Endothelial cell of umbilical vein (primary cell): ENCODE measurements around the gene GANAB. TPM values are rescaled to one million over a fixed set of nuclear protein-coding genes. Genes with fewer than 3 reads are reported as not detected.

Experiments
- BruUV-seq: library from RNA; stranded (reverse); fragments of 400-500 nt; replicated peaks from 2 replicates; lab custom pipeline; 2021; lab: Mats Ljungman, UMichigan
- CTCF ChIA-PET: fragments of 300-600, 350-600 bp; sonication (Branson Sonifier 250); formaldehyde crosslinking; loops from one replicate; lab custom pipeline; 2021; ENCODE audit warnings: antibody characterized with exemption, inconsistent platforms; lab: Charles Lee
- POLR2A ChIA-PET: fragments of 300-600, 350-600 bp; sonication (Branson Sonifier 250); formaldehyde crosslinking; loops from one replicate; lab custom pipeline; 2021; ENCODE audit warnings: antibody characterized with exemption, inconsistent platforms; lab: Charles Lee
- DNase-seq: peaks from one replicate; pipeline ENCODE4 v3.0.0-alpha.2; 2011; ENCODE audit warnings: low read depth, low spot score
- FAIRE-seq: peaks from 2 replicates; lab custom pipeline; 2011; peaks lifted over from hg19 to GRCh38; lab: Jason Lieb, UNC
- H2AFZ ChIP-seq: 2 replicates; pipeline ENCODE4 v1.6.0; 2012; ENCODE audit warnings: low read depth, low read length, control low read depth, inconsistent platforms
- H3K27ac ChIP-seq: 2 replicates; pipeline ENCODE4 v1.5.1; 2011; ENCODE audit warnings: low read depth, mild to moderate bottlenecking, control low read depth, low read length, moderate library complexity; ENCODE audit not compliant: insufficient read depth
- H3K27me3 ChIP-seq, 2 experiments: 2 replicates each; pipeline versions ENCODE4 v1.6.0 to v1.6.1; 2011; ENCODE audit warnings: low read length in 2 of 2, mixed read lengths in 1 of 2; ENCODE audit not compliant: control insufficient read depth in 2 of 2, insufficient read depth in 2 of 2
- H3K36me3 ChIP-seq, 2 experiments: 2 replicates in 1 of 2; 3 replicates in 1 of 2; pipeline ENCODE4 v1.5.1; 2011; ENCODE audit warnings: low read length in 2 of 2, mild to moderate bottlenecking in 1 of 2, moderate library complexity in 1 of 2; ENCODE audit not compliant: control insufficient read depth in 2 of 2, insufficient read depth in 2 of 2; ENCODE audit errors: extremely low read depth in 1 of 2
- H3K4me1 ChIP-seq: 3 replicates; pipeline ENCODE4 v1.5.1; 2011; ENCODE audit warnings: mild to moderate bottlenecking, low read length; ENCODE audit not compliant: control insufficient read depth, insufficient read depth; ENCODE audit errors: extremely low read depth
- H3K4me2 ChIP-seq: 2 replicates; pipeline ENCODE4 v1.6.1; 2011; ENCODE audit warnings: low read length, control low read depth, mixed read lengths; ENCODE audit not compliant: insufficient read depth
- H3K4me3 ChIP-seq, 3 experiments: fragments of 200-600 bp in 1 of 3; sonication (generic), shearing (Covaris generic) in 1 of 3; replicated peaks in 1 of 3; 2 replicates each; pipeline ENCODE4 v1.5.1; 2011 to 2016; ENCODE audit warnings: control low read depth in 3 of 3, low read length in 3 of 3, mild to moderate bottlenecking in 2 of 3, inconsistent platforms in 1 of 3, low read depth in 1 of 3, moderate library complexity in 1 of 3; ENCODE audit not compliant: insufficient read depth in 1 of 3
- H3K79me2 ChIP-seq: 2 replicates; pipeline ENCODE4 v1.6.0; 2012; ENCODE audit warnings: low read length, inconsistent platforms; ENCODE audit not compliant: control insufficient read depth, insufficient read depth
- H3K9ac ChIP-seq: replicated peaks from 2 replicates; pipeline ENCODE3; 2011; ENCODE audit warnings: low read length, control low read depth; ENCODE audit not compliant: insufficient read depth; ENCODE audit errors: extremely low read depth
- H3K9me1 ChIP-seq: replicated peaks from 3 replicates; pipeline ENCODE4 v1.6.0; 2011; ENCODE audit warnings: mild to moderate bottlenecking, low read length; ENCODE audit not compliant: control insufficient read depth, insufficient read depth; ENCODE audit errors: extremely low read depth
- H3K9me3 ChIP-seq: replicated peaks from 2 replicates; pipeline ENCODE4 v1.5.1; 2012; ENCODE audit warnings: low read length, inconsistent platforms; ENCODE audit not compliant: control insufficient read depth, insufficient read depth
- H4K20me1 ChIP-seq: replicated peaks from 2 replicates; pipeline ENCODE3; 2011; ENCODE audit warnings: mild to moderate bottlenecking, low read length; ENCODE audit not compliant: control insufficient read depth, insufficient read depth; ENCODE audit errors: extremely low read depth
- CTCF ChIP-seq, 2 donors: IDR thresholded peaks; 1 replicate in 1 of 2; 2 replicates in 1 of 2; pipeline ENCODE4 v1.5.1; 2011; ENCODE audit warnings: low read length in 2 of 2, mild to moderate bottlenecking in 2 of 2, moderate library complexity in 2 of 2, control low read depth in 1 of 2, inconsistent platforms in 1 of 2, low read depth in 1 of 2; ENCODE audit not compliant: insufficient read depth in 1 of 2; ENCODE audit errors: extremely low read depth in 1 of 2
- EZH2 ChIP-seq: IDR thresholded peaks from 2 replicates; pipeline ENCODE4 v1.6.1; 2012; ENCODE audit warnings: borderline replicate concordance, low read depth, mild to moderate bottlenecking, moderate library complexity, low read length, inconsistent platforms; ENCODE audit not compliant: severe bottlenecking
- FOS ChIP-seq: IDR thresholded peaks from 2 replicates; pipeline ENCODE4 v1.6.1; 2011; ENCODE audit warnings: mild to moderate bottlenecking, low read length, moderate library complexity, borderline replicate concordance; ENCODE audit not compliant: insufficient read depth
- GATA2 ChIP-seq: IDR thresholded peaks from 2 replicates; pipeline ENCODE4 v1.7.0; 2011; ENCODE audit warnings: low read depth, mild to moderate bottlenecking, moderate library complexity, mixed read lengths, low read length; ENCODE audit not compliant: insufficient read length, insufficient read depth
- JUN ChIP-seq: IDR thresholded peaks from 2 replicates; pipeline ENCODE4 v1.6.1; 2011; ENCODE audit warnings: borderline replicate concordance, low read depth; ENCODE audit not compliant: insufficient read length, insufficient read depth
- MAX ChIP-seq: IDR thresholded peaks from 2 replicates; pipeline ENCODE4 v1.6.1; 2011; ENCODE audit not compliant: insufficient read depth, insufficient read length
- MYC ChIP-seq: IDR thresholded peaks from one replicate; pipeline ENCODE4 v1.6.1; 2011; ENCODE audit warnings: mild to moderate bottlenecking, low read depth, low read length
- POLR2A ChIP-seq: IDR thresholded peaks from 2 replicates; pipeline ENCODE4 v1.6.1; 2012; ENCODE audit warnings: low read depth, mild to moderate bottlenecking, control low read depth, low read length
- POLR2AphosphoS5 ChIP-seq: IDR thresholded peaks from 2 replicates; pipeline ENCODE4 v1.6.1; 2012; ENCODE audit warnings: low read depth, mild to moderate bottlenecking, control low read depth, low read length, moderate library complexity; ENCODE audit not compliant: insufficient read depth
- dilution Hi-C: fragments of 300-500 bp; cut with MboI; formaldehyde crosslinking; loops from one replicate; pipeline ENCODE4 v1.15.0; 2019; ENCODE audit warnings: low sequenced_read_pairs; ENCODE audit not compliant: extremely low pct_ligation_motif_present
- intact Hi-C: fragments of 100-400 bp; cut with micrococcal nuclease; formaldehyde crosslinking; loops from one replicate; pipeline ENCODE4 v1.10.0; 2022
- polyA plus RNA-seq, 4 experiments: library from polyadenylated mRNA; depleted of rRNA in 3 of 4; stranded (reverse) in 3 of 4; unstranded in 1 of 4; fragments of >200 nt; gene quantifications; 2 replicates each; pipeline versions ENCODE4 v1.2.1 to v1.2.3, GENCODE V29; 2011 to 2012; ENCODE audit warnings: missing spikeins in 1 of 4
- total RNA-seq: library from RNA; stranded (reverse); gene quantifications from 2 replicates; pipeline ENCODE4 v1.2.3, GENCODE V29; 2021

The GANAB gene
- total and polyA plus RNA-seq, 2 donors (not counting 3 experiments of a cell fraction or from before 2014, with no cell fraction given), result 389 to 455 TPM

GRCh38 chr11:62577046-62577714 is 69.2 kb downstream of the GANAB start:
- Histone ChIP-seq H3K4me1 (peaks cover 47% of the 10 kb centered on the region), H3K4me3 (peak overlapping the region in 2 of 3 experiments; percentile 2 to 54), H3K9me1 (no peaks in the 10 kb centered on the region), H3K9me3 (no peaks in the 10 kb centered on the region), H3K36me3 (peaks cover 0 to 6% of the 10 kb centered on the region in 2 experiments), H3K4me2 (peak overlapping the region; percentile 55), H3K9ac (peak overlapping the region; percentile 93), H3K27me3 (no peaks in the 10 kb centered on the region), H2AFZ (peak overlapping the region; percentile 9), H4K20me1 (no peaks in the 10 kb centered on the region), H3K79me2 (peaks cover 34% of the 10 kb centered on the region), H3K27ac (peak overlapping the region; percentile 99)
- dilution Hi-C loops (no loop called here), intact Hi-C loops (loop anchor here (1.0 kb wide), 3 partner anchors 14 to 35 kb away; partner anchors contain the start of genes EML3 and TUT1)
- BruUV-seq, result no TSS peak
- ChIA-PET CTCF (interaction anchor here (0.6 to 2.9 kb wide), 12 partner anchors 9 to 183 kb away, joined by 3 to 31 read pairs (median 5); partner anchors contain the start of genes B3GAT3 and TUT1), POLR2A (interaction anchor here (1.1 to 5.7 kb wide), 2 partner anchors 15 to 24 kb away, joined by 5 to 75 read pairs; partner anchors contain the start of genes MTA2 and TUT1)
- peak; percentile 100 for FAIRE-seq
- peak; percentile 93 for DNase-seq
- no peak for TF ChIP-seq EZH2
- TF ChIP-seq POLR2AphosphoS5, result peak; percentile 68
- TF ChIP-seq FOS, result peak; percentile 40

GRCh38 chr11:62575837-62576236 is 70.6 kb downstream of the GANAB start:
- dilution Hi-C loops (no loop called here), intact Hi-C loops (no loop called here)
- peak overlapping the region; percentile 62 for H3K4me2 ChIP-seq
- no peaks in the 10 kb centered on the region for H3K27me3 ChIP-seq
- H3K4me3 ChIP-seq, result peak overlapping the region in 2 of 3 experiments; percentile 50 to 73
- H2AFZ ChIP-seq, result no peak overlapping the region
- peak overlapping the region; percentile 93 for H3K9ac ChIP-seq
- H3K79me2 ChIP-seq, result peaks cover 48% of the 10 kb centered on the region
- TF ChIP-seq JUN, result no peak
- TF ChIP-seq FOS, result no peak
- no peak for TF ChIP-seq MAX
- TF ChIP-seq GATA2, result no peak
- TF ChIP-seq MYC, result no peak
- TF ChIP-seq CTCF (IDR thresholded peaks at IDR 0.05; ENCODE audit: extremely low read depth in 1 of 2, insufficient read depth in 1 of 2, low read depth in 1 of 2, low read length in 2 of 2), result no peak
- no peak for TF ChIP-seq POLR2A
- TF ChIP-seq EZH2, result no peak
- no peak for TF ChIP-seq POLR2AphosphoS5
- H3K36me3 ChIP-seq, result peaks cover 8 to 12% of the 10 kb centered on the region in 2 experiments
- H3K9me3 ChIP-seq, result no peaks in the 10 kb centered on the region
- no peaks in the 10 kb centered on the region for H3K9me1 ChIP-seq
- POLR2A ChIA-PET, result interaction anchor here (5.7 kb wide), 1 partner anchor 16 kb away, joined by 75 read pairs; the partner anchor contains the start of gene TUT1
- BruUV-seq, result no TSS peak
- FAIRE-seq (no peak), DNase-seq (no peak)
- H3K27ac ChIP-seq, result peak overlapping the region; percentile 99
- CTCF ChIA-PET, result interaction anchor here (0.8 to 2.8 kb wide), 4 partner anchors 13 to 151 kb away, joined by 3 to 17 read pairs (median 6); partner anchors contain the start of gene TUT1
- H4K20me1 ChIP-seq, result no peaks in the 10 kb centered on the region
- peaks cover 57% of the 10 kb centered on the region for H3K4me1 ChIP-seq
